D721Med (cell line): ENCODE data around the gene PI4KB.

Experiments used
- DNase-seq: peaks from one replicate; pipeline ENCODE4 v3.0.0; 2011; ENCODE audit warnings: low spot score; ENCODE audit not compliant: insufficient read length
- FAIRE-seq: peaks from 2 replicates; lab custom pipeline; 2011; peaks lifted over from hg19 to GRCh38; lab: Jason Lieb, UNC
- CTCF ChIP-seq: IDR thresholded peaks from 2 replicates; pipeline ENCODE4 v1.5.1; 2012; ENCODE audit warnings: mild to moderate bottlenecking, control low read depth; ENCODE audit not compliant: insufficient read depth; ENCODE audit errors: missing control alignments

Gene PI4KB

GRCh38 chr1:151314137-151314875 lies 12.9 kb downstream of the PI4KB start:
- FAIRE-seq (no peak), DNase-seq (no peak)
- no peak for TF ChIP-seq CTCF

GRCh38 chr1:151313501-151313900 lies 13.7 kb downstream of the PI4KB start:
- FAIRE-seq (no peak), DNase-seq (no peak)
- no peak for TF ChIP-seq CTCF

GRCh38 chr1:151312826-151313225 lies 14.4 kb downstream of the PI4KB start:
- FAIRE-seq, result no peak

DNA sequence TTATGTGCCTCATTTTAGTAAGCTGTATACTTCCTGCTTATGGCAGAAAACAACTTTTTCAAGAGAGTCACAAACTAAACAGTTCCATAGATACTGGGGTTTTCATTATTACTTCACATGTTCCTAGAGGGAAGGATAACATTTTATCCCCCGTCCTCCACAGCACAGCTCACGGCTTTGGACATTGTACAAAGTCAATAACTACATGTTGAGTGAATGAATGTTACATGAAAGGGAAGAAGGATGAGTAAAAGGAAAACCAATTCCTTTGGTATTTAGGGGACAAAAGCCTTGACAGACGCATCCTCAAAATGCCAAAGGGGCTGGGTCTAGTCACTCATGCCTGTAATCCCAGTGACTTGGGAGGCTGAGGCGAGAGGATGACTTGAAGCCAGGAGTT lies 14.8 kb downstream of the PI4KB start:
- FAIRE-seq, result no peak
- no peak for TF ChIP-seq CTCF
- DNase-seq, result no peak

More at GRCh38 chr1:151312826-151313225, 14.4 kb downstream of the PI4KB start:
- DNase-seq, result no peak
- TF ChIP-seq CTCF, result no peak

DNA sequence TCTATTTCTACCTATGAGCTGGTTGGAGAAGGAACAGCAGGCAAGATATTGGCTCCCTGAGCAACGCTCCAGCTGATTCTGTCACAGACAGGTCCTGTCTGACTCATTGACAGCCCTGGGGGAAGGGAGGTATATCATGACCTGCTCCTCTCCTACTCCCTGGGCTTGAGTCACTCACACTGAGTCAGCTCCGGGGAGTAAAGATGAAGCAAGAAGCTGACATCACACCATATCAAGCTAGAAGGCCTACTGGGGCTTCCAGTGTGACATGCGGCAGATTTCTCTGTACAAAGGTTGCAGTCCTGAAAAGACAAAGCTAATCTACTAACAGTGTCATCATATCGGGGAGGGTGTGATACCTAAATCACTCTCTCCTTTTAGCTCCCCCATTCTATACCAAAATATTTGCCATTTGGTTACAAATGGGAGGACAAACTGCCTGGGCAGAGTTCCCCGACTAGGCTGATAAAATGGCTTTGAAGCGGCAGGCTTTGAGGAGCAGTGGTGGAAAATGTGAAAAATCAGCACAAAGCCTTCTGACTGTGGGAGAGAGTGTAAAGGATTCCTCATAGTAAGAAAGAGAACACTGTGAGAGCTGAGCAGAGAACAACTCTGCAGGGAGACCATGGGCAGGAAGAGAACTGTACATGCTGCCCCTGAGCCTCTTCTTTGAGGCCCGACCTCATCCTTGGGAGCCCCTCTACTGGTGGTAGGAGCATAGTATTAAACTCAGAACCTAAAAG lies 15.5 kb downstream of the PI4KB start:
- FAIRE-seq, result no peak
- no peak for DNase-seq
- no peak for TF ChIP-seq CTCF

DNA sequence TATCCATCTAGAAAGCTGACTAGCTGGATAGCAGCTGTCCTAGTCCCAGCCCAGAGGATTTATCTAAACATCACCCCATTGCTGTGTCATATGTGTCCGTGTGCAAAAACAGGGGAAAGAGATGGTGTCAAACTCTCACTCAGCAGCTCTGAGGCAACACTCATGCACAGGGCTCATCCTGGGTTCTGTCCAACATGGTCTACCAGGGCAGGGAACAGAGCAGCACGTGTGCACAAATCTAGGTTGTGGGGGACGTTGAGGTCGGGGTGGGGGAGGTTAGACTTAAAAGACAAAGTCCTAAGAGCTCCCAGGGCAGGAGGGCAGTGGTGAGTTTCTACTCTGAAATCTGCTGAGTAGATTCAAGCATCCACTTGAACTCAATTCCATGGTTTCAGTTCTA lies 16.2 kb downstream of the PI4KB start:
- DNase-seq (no peak), FAIRE-seq (no peak)
- no peak for TF ChIP-seq CTCF
